AG09309 (cell line): ENCODE data around the gene SLC25A21.

Experiments
- DNase-seq: peaks from one replicate; pipeline ENCODE4 v3.0.0-alpha.2; 2010; ENCODE audit warnings: low read depth
- H3K4me3 ChIP-seq: 2 replicates; pipeline ENCODE4 v1.5.1; 2011; ENCODE audit warnings: mild to moderate bottlenecking, low read depth, low read length, moderate library complexity; ENCODE audit not compliant: control insufficient read depth
- CTCF ChIP-seq: IDR thresholded peaks from 2 replicates; pipeline ENCODE4 v1.5.1; 2011; ENCODE audit warnings: mild to moderate bottlenecking, low read depth, low read length, inconsistent platforms; ENCODE audit not compliant: insufficient read depth, control insufficient read depth; ENCODE audit errors: missing control alignments

SLC25A21 gene

GRCh38 chr14:36938678-36939077, 233.7 kb downstream of the SLC25A21 start:
- H3K4me3 ChIP-seq, result no peak overlapping the region
- TF ChIP-seq CTCF, result no peak
- DNase-seq, result no peak

GRCh38 chr14:36935976-36936678, 236.3 kb downstream of the SLC25A21 start:
- DNase-seq, result no peak
- no peak overlapping the region for H3K4me3 ChIP-seq
- no peak for TF ChIP-seq CTCF

- DNase-seq, result no peak
- TF ChIP-seq CTCF, result no peak
- no peak overlapping the region for H3K4me3 ChIP-seq
Measured at GRCh38 chr14:36934304-36934703, 238.1 kb downstream of the SLC25A21 start.

- TF ChIP-seq CTCF, result no peak
- no peak overlapping the region for H3K4me3 ChIP-seq
- no peak for DNase-seq
Measured at GRCh38 chr14:36931791-36932190, 240.6 kb downstream of the SLC25A21 start.

GRCh38 chr14:36928432-36928831, 244.0 kb downstream of the SLC25A21 start:
- H3K4me3 ChIP-seq, result no peak overlapping the region
- no peak for TF ChIP-seq CTCF
- no peak for DNase-seq

- no peak for DNase-seq
- H3K4me3 ChIP-seq, result no peak overlapping the region
- no peak for TF ChIP-seq CTCF
Measured at GRCh38 chr14:36925094-36925493, 247.3 kb downstream of the SLC25A21 start.
